Measurements from ENCODE around the gene MANSC1. TPM values are rescaled to one million over a fixed set of nuclear protein-coding genes. Genes with fewer than 3 reads are reported as not detected.
A peak's percentile ranks its signal among the peaks of the same experiment; 100 is the strongest.

MANSC1 gene
- total and polyA plus RNA-seq, 9 of the 15 experiments (the other 6 are each of a cell fraction or from before 2014, with no cell fraction given) = 0.76 to 8.6 (median 3.1) TPM

GRCh38 chr12:12353807-12354206, 3.8 kb upstream of the MANSC1 start (continued):
- no peak for TF ChIP-seq MYC (IDR thresholded peaks at IDR 0.05; ENCODE audit: low read depth, low read length)
- no peak for TF ChIP-seq MYC (CRISPR knock-in tag; IDR thresholded peaks at IDR 0.05; ENCODE audit: borderline replicate concordance, low read depth)
- 0 out of 2 replicates have a peak, but pooled peaks have one; percentile 40 for TF ChIP-seq DPF2 (IDR thresholded peaks at IDR 0.05)
- no peak for TF ChIP-seq ZNF551 (CRISPR knock-in tag; IDR thresholded peaks at IDR 0.05)
- no peak for TF ChIP-seq ZNF584 (CRISPR knock-in tag; IDR thresholded peaks at IDR 0.05; ENCODE audit: low read depth)
- TF ChIP-seq GTF2A2 (tag; IDR thresholded peaks at IDR 0.05) = no peak
- TF ChIP-seq MEIS2 (IDR thresholded peaks at IDR 0.05; ENCODE audit: partially characterized antibody) = peak; percentile 71
- no peak for TF ChIP-seq TBL1XR1 (IDR thresholded peaks at IDR 0.05; ENCODE audit: low read length in 2 of 2)
- TF ChIP-seq, protein P1, sequence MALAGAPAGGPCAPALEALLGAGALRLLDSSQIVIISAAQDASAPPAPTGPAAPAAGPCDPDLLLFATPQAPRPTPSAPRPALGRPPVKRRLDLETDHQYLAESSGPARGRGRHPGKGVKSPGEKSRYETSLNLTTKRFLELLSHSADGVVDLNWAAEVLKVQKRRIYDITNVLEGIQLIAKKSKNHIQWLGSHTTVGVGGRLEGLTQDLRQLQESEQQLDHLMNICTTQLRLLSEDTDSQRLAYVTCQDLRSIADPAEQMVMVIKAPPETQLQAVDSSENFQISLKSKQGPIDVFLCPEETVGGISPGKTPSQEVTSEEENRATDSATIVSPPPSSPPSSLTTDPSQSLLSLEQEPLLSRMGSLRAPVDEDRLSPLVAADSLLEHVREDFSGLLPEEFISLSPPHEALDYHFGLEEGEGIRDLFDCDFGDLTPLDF (CRISPR knock-in tag; IDR thresholded peaks at IDR 0.05) = no peak
- TF ChIP-seq RFX7 (CRISPR knock-in tag; IDR thresholded peaks at IDR 0.05) = no peak
- no peak for TF ChIP-seq ERF (CRISPR knock-in tag; IDR thresholded peaks at IDR 0.05)
- TF ChIP-seq NFYB (IDR thresholded peaks at IDR 0.05; ENCODE audit: extremely low read depth, insufficient read length) = peak; percentile 61
- TF ChIP-seq TCF3 (CRISPR knock-in tag; IDR thresholded peaks at IDR 0.05) = peak; percentile 62
- TF ChIP-seq GATA2 (CRISPR knock-in tag; IDR thresholded peaks at IDR 0.05) = no peak
- no peak for TF ChIP-seq ZC3H4 (CRISPR knock-in tag; IDR thresholded peaks at IDR 0.05; ENCODE audit: borderline replicate concordance)
- peak; percentile 38; the same call in 1 of the 2 replicates for TF ChIP-seq BHLHE40 (IDR thresholded peaks at IDR 0.05; ENCODE audit: low read length)
- no peak for TF ChIP-seq ZNF282 (CRISPR knock-in tag; IDR thresholded peaks at IDR 0.05)
- TF ChIP-seq CBX1 (IDR thresholded peaks at IDR 0.05; ENCODE audit: low read depth) = no peak
- TF ChIP-seq ZNF655 (CRISPR knock-in tag; IDR thresholded peaks at IDR 0.05) = no peak
- TF ChIP-seq, protein P2, sequence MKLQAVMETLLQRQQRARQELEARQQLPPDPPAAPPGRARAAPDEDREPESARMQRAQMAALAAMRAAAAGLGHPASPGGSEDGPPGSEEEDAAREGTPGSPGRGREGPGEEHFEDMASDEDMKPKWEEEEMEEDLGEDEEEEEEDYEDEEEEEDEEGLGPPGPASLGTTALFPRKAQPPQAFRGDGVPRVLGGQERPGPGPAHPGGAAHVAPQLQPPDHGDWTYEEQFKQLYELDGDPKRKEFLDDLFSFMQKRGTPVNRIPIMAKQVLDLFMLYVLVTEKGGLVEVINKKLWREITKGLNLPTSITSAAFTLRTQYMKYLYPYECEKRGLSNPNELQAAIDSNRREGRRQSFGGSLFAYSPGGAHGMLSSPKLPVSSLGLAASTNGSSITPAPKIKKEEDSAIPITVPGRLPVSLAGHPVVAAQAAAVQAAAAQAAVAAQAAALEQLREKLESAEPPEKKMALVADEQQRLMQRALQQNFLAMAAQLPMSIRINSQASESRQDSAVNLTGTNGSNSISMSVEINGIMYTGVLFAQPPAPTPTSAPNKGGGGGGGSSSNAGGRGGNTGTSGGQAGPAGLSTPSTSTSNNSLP (IDR thresholded peaks at IDR 0.05; ENCODE audit: borderline replicate concordance, low read depth, low read length) = 0 out of 2 replicates have a peak, but pooled peaks have one; percentile 32
- no peak for TF ChIP-seq NFRKB (IDR thresholded peaks at IDR 0.05; ENCODE audit: low read depth)
- TF ChIP-seq FOSL1 (tag; conservative IDR thresholded peaks at IDR 0.05) = no peak

Measured in K562 (cell line).